DOHH2 (cell line): Measurements from ENCODE around the gene BEND5.

Source experiments
- EZH2phosphoT487 ChIP-seq: fragments of 200-600 bp; sonication (generic); IDR thresholded peaks from 2 replicates; pipeline ENCODE4 v1.6.1; 2017; ENCODE audit warnings: borderline replicate concordance, mild to moderate bottlenecking, antibody characterized with exemption, low read length, moderate library complexity, mixed read lengths
- TF ChIP-seq, protein P1 (sequence below): fragments of 200-600 bp; sonication (generic); IDR thresholded peaks from one replicate; pipeline ENCODE4 v1.5.1; 2014; ENCODE audit warnings: antibody characterized with exemption, mild to moderate bottlenecking, low read depth, low read length; ENCODE audit not compliant: poor library complexity, severe bottlenecking

DNA sequence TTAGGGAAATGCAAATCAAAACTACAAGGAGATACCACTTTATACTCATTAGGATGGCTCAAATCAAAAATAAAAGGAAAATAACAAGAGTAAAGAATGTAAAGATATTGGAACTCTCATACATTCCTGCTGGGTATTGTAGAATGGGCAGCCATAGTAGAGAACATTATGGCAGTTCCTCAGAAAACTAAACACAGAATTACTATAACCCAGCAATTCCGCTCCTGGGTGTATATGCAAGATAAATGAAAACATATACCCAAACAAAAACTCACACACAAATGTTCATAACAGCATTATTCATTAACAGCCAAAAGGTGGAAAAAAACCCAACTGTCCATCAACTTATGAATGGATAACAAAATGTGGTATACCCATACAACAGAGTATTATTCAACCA is 11.4 kb downstream of the BEND5 start:
- TF ChIP-seq, protein P1, sequence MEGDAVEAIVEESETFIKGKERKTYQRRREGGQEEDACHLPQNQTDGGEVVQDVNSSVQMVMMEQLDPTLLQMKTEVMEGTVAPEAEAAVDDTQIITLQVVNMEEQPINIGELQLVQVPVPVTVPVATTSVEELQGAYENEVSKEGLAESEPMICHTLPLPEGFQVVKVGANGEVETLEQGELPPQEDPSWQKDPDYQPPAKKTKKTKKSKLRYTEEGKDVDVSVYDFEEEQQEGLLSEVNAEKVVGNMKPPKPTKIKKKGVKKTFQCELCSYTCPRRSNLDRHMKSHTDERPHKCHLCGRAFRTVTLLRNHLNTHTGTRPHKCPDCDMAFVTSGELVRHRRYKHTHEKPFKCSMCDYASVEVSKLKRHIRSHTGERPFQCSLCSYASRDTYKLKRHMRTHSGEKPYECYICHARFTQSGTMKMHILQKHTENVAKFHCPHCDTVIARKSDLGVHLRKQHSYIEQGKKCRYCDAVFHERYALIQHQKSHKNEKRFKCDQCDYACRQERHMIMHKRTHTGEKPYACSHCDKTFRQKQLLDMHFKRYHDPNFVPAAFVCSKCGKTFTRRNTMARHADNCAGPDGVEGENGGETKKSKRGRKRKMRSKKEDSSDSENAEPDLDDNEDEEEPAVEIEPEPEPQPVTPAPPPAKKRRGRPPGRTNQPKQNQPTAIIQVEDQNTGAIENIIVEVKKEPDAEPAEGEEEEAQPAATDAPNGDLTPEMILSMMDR: no peak
- no peak for TF ChIP-seq EZH2phosphoT487
